Measurements from ENCODE around the gene NUDT16. TPM values are rescaled to one million over a fixed set of nuclear protein-coding genes. Genes with fewer than 3 reads are reported as not detected.

The NUDT16 gene
- total and polyA plus RNA-seq, 2 donors (not counting 3 experiments of a cell fraction or from before 2014, with no cell fraction given), result 13.2 to 28.5 TPM

- TF ChIP-seq CTCF (IDR thresholded peaks at IDR 0.05; ENCODE audit: extremely low read depth in 1 of 2, insufficient read depth in 1 of 2, low read depth in 1 of 2, low read length in 2 of 2) (no peak), POLR2A (IDR thresholded peaks at IDR 0.05; ENCODE audit: low read depth, low read length) (no peak), EZH2 (IDR thresholded peaks at IDR 0.05; ENCODE audit: borderline replicate concordance, low read depth, low read length, severe bottlenecking) (no peak), GATA2 (IDR thresholded peaks at IDR 0.05; ENCODE audit: insufficient read depth, insufficient read length, low read depth, low read length) (no peak), FOS (IDR thresholded peaks at IDR 0.05; ENCODE audit: borderline replicate concordance, insufficient read depth, low read length) (no peak)
- H3K36me3 ChIP-seq (ENCODE audit: control insufficient read depth in 2 of 2, extremely low read depth in 1 of 2, insufficient read depth in 2 of 2, low read length in 2 of 2), result no peaks in the 10 kb centered on the region
- H3K4me2 ChIP-seq (ENCODE audit: insufficient read depth, low read length), result no peak overlapping the region
- POLR2A ChIA-PET, result no interaction called here
- dilution Hi-C loops (cut with MboI; ENCODE audit: extremely low pct_ligation_motif_present, low sequenced_read_pairs), result no loop called here
- no TSS peak for BruUV-seq (replicated peaks)
- no peaks in the 10 kb centered on the region for H3K79me2 ChIP-seq (ENCODE audit: control insufficient read depth, insufficient read depth, low read length)
- no peaks in the 10 kb centered on the region for H3K9me3 ChIP-seq (replicated peaks; ENCODE audit: control insufficient read depth, insufficient read depth, low read length)
- H4K20me1 ChIP-seq (replicated peaks; ENCODE audit: control insufficient read depth, extremely low read depth, insufficient read depth, low read length), result no peaks in the 10 kb centered on the region
- no peak for DNase-seq (ENCODE audit: low read depth, low spot score)
- H3K9me1 ChIP-seq (replicated peaks; ENCODE audit: control insufficient read depth, extremely low read depth, insufficient read depth, low read length), result no peaks in the 10 kb centered on the region
- no peak overlapping the region for H3K9ac ChIP-seq (replicated peaks; ENCODE audit: extremely low read depth, insufficient read depth, low read length)
- no peak overlapping the region for H2AFZ ChIP-seq (ENCODE audit: low read depth, low read length)
- peaks cover 0 to 12% of the 10 kb centered on the region in 2 experiments for H3K27me3 ChIP-seq (ENCODE audit: control insufficient read depth in 2 of 2, insufficient read depth in 2 of 2, low read length in 2 of 2)
- no peak overlapping the region for H3K4me3 ChIP-seq (replicated peaks in 1 of 3; ENCODE audit: insufficient read depth in 1 of 3, low read depth in 1 of 3, low read length in 3 of 3)
- CTCF ChIA-PET, result interaction anchor here (0.7 to 1.6 kb wide), 2 partner anchors 9 to 71 kb away, joined by 3 to 6 read pairs; no protein-coding TSS in a partner anchor
- no peak overlapping the region for H3K27ac ChIP-seq (ENCODE audit: insufficient read depth, low read depth, low read length)
- H3K4me1 ChIP-seq (ENCODE audit: control insufficient read depth, extremely low read depth, insufficient read depth, low read length), result no peaks in the 10 kb centered on the region
- intact Hi-C loops (cut with micrococcal nuclease), result no loop called here
- FAIRE-seq, result no peak
These were observed 36.2 kb downstream of the NUDT16 start for GRCh38 chr3:131417751-131418150.

- CTCF ChIA-PET, result no interaction called here
- no peaks in the 10 kb centered on the region for H3K9me1 ChIP-seq (replicated peaks; ENCODE audit: control insufficient read depth, extremely low read depth, insufficient read depth, low read length)
- H3K27me3 ChIP-seq (ENCODE audit: control insufficient read depth in 2 of 2, insufficient read depth in 2 of 2, low read length in 2 of 2), result peaks cover 2 to 15% of the 10 kb centered on the region in 2 experiments
These were observed 39.7 kb downstream of the NUDT16 start for GRCh38 chr3:131421301-131421700.

More at GRCh38 chr3:131421301-131421700, 39.7 kb downstream of the NUDT16 start:
- DNase-seq (ENCODE audit: low read depth, low spot score) (no peak), FAIRE-seq (no peak)
- Histone ChIP-seq H3K9ac (replicated peaks; ENCODE audit: extremely low read depth, insufficient read depth, low read length) (no peak overlapping the region), H2AFZ (ENCODE audit: low read depth, low read length) (no peak overlapping the region), H3K36me3 (ENCODE audit: control insufficient read depth in 2 of 2, extremely low read depth in 1 of 2, insufficient read depth in 2 of 2, low read length in 2 of 2) (no peaks in the 10 kb centered on the region), H3K4me2 (ENCODE audit: insufficient read depth, low read length) (no peak overlapping the region), H3K79me2 (ENCODE audit: control insufficient read depth, insufficient read depth, low read length) (no peaks in the 10 kb centered on the region), H3K4me1 (ENCODE audit: control insufficient read depth, extremely low read depth, insufficient read depth, low read length) (no peaks in the 10 kb centered on the region), H3K4me3 (replicated peaks in 1 of 3; ENCODE audit: insufficient read depth in 1 of 3, low read depth in 1 of 3, low read length in 3 of 3) (no peak overlapping the region), H3K27ac (ENCODE audit: insufficient read depth, low read depth, low read length) (no peak overlapping the region), H3K9me3 (replicated peaks; ENCODE audit: control insufficient read depth, insufficient read depth, low read length) (no peaks in the 10 kb centered on the region), H4K20me1 (replicated peaks; ENCODE audit: control insufficient read depth, extremely low read depth, insufficient read depth, low read length) (no peaks in the 10 kb centered on the region)
- intact Hi-C loops (cut with micrococcal nuclease) (no loop called here), dilution Hi-C loops (cut with MboI; ENCODE audit: extremely low pct_ligation_motif_present, low sequenced_read_pairs) (no loop called here)
- TF ChIP-seq MAX (IDR thresholded peaks at IDR 0.05; ENCODE audit: insufficient read depth, insufficient read length) (no peak), EZH2 (IDR thresholded peaks at IDR 0.05; ENCODE audit: borderline replicate concordance, low read depth, low read length, severe bottlenecking) (no peak), POLR2AphosphoS5 (IDR thresholded peaks at IDR 0.05; ENCODE audit: insufficient read depth, low read depth, low read length) (no peak), JUN (IDR thresholded peaks at IDR 0.05; ENCODE audit: borderline replicate concordance, insufficient read depth, insufficient read length, low read depth) (no peak), POLR2A (IDR thresholded peaks at IDR 0.05; ENCODE audit: low read depth, low read length) (no peak), GATA2 (IDR thresholded peaks at IDR 0.05; ENCODE audit: insufficient read depth, insufficient read length, low read depth, low read length) (no peak), CTCF (IDR thresholded peaks at IDR 0.05; ENCODE audit: extremely low read depth in 1 of 2, insufficient read depth in 1 of 2, low read depth in 1 of 2, low read length in 2 of 2) (no peak)
- no TSS peak for BruUV-seq (replicated peaks)
- POLR2A ChIA-PET, result no interaction called here
